Ishikawa (cell line): ENCODE data around the gene DGKD.

ENCODE experiments used
- CEBPB ChIP-seq: IDR thresholded peaks from 2 replicates; pipeline ENCODE4 v1.6.1; 2012
- EP300 ChIP-seq: IDR thresholded peaks from 2 replicates; pipeline ENCODE4 v1.6.1; 2012; ENCODE audit warnings: borderline replicate concordance
- YY1 ChIP-seq: IDR thresholded peaks from 2 replicates; pipeline ENCODE4 v1.6.1; 2012; ENCODE audit warnings: low read depth

DNA sequence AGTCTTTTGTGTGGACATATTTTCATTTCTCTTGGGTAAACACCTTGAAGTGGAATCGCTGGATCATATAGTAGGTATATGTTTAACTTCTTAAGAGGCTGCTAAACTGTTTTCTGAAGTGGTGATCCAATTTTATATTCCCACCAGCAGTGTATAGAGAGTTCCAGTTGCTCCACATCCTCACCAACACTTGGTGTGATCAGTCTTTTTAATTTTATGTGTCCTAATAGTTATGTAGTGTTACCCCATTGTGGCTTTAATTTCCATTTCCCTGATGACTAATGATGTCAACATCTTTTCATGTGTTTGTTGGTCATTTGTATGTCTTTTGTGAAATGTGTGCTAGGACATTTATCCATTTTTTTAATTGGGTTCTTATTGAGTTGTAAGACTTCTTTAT, 56.9 kb downstream of the DGKD start:
- TF ChIP-seq EP300 (no peak), CEBPB (no peak), YY1 (no peak)
